Stimulated activated CD8-positive, alpha-beta memory T cell treated with anti-CD3 and anti-CD28 coated beads, Interleukin-12 subunit alpha, Interleukin-12 subunit beta, amount 100 ng/mL, for 4 hours (primary cell): ENCODE data around the gene PDE3B.
"Not testable (repeated sequence)": the region's sequence is repeated elsewhere in the genome, so short reads cannot be mapped to it uniquely, and the experiment has no call there.

ENCODE experiments used
- DNase-seq: peaks from one replicate; pipeline ENCODE4 v3.0.0-alpha.2; 2020; ENCODE audit warnings: low read depth

The PDE3B gene

DNA sequence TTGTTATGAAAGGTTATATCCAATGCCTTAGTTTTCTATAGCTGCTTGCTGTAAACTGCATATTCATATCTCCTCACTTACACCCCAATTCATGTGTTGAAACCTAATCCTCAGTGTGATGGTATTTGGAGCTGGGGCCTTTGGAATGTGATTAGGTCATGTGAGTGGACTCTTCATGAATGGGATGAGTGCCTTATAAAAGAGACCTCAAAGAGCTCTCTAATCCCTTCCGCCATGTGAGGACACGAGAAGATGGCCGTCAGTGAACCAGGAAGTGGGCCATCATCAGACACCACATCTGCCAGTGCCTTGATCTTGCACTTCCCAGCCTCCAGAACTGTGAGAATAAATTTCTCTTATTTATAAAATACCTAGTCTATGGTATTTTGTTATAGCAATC lies 169.2 kb downstream of the PDE3B start:
- DNase-seq: no peak

DNA sequence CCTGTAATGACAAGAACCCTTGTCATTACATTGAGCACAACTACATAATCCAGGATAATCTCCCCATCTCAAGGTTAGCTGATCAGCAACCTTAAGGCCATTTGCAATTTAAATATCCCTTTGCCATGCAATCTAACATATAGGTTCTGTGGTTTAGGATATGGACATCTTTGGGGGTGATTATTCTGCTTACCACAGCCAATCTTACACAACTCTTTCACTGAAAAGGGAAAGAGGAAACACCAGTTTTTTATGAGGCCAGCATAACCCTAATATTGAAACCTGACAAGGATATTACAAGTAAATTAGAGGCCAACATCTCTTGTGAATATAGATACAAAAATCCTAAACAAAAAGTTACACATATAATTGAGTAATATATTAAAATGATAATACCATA lies 169.9 kb downstream of the PDE3B start:
- no peak for DNase-seq

DNA sequence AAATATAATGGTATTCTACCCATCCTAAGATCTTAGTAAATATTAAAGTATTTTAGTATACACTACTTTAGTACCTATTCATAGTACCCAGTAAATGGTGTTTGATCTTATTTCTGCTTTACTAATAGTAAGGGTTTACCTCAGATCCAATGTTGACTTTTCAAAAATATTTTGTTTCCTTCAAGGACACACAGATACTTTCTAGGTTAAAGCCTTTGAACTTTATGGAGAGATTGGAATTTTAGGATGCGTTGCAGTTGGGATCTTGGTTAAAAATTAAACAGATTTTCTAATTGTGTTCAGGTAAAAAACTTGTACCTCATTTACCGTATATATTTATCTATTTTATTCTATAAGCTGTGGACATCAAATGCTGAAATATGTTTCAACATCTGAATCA lies 175.2 kb downstream of the PDE3B start:
- no peak for DNase-seq

DNA sequence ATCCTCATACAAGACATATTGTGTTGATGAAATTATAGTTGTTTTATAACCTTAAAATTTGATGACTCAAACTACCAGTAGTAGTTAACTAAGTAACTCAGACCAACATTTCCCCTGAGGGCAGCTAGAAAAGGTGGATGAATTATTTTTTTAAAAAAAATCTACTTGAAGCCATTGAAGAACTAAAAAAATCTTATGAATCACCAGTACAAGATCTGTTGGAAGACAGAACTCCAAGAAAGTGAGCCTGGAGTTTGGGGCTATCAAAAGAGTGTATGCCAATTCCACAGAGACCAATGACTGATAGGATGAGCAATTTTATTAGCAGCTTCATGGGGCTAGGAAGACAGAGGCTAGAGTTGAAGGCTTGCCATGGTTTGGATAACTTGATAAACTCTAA lies 176.0 kb downstream of the PDE3B start:
- DNase-seq: no peak

DNA sequence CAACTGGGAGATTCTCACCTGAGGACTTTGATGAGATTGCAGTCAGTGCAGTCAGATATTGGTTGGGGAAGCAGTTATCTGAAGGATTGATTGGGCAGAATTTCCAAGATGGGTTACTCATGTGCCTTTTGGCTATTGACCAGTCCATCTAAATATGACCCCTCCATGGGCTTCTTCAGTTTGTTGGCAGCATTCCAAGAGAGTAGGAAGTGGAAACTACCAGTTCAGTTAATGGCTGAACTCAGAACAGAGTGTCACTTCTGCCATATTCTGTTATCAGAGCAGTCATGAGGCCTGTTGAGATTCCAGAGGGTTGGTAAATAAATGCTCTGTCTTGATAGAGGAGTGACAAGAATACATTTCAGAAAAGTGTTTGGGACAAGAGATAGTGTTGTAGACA lies 177.4 kb downstream of the PDE3B start:
- no peak for DNase-seq

DNA sequence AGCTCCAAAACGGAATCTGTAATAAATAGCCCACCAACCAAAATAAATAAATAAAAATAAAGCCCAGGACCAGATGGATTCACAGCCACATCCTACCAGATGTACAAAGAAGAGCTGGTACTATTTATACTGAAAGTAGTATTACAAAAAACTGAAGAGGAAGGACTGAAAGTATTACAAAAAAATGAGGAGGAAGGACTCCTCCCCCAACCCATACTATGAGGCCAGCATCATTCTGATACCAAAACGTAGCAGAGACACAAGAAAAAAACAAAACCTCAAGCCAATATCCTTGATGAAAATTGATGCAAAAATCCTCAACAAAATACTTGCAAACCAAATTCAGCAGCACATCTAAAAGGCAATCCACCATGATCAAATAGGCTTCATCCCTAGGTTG lies 183.0 kb downstream of the PDE3B start:
- DNase-seq: no peak

DNA sequence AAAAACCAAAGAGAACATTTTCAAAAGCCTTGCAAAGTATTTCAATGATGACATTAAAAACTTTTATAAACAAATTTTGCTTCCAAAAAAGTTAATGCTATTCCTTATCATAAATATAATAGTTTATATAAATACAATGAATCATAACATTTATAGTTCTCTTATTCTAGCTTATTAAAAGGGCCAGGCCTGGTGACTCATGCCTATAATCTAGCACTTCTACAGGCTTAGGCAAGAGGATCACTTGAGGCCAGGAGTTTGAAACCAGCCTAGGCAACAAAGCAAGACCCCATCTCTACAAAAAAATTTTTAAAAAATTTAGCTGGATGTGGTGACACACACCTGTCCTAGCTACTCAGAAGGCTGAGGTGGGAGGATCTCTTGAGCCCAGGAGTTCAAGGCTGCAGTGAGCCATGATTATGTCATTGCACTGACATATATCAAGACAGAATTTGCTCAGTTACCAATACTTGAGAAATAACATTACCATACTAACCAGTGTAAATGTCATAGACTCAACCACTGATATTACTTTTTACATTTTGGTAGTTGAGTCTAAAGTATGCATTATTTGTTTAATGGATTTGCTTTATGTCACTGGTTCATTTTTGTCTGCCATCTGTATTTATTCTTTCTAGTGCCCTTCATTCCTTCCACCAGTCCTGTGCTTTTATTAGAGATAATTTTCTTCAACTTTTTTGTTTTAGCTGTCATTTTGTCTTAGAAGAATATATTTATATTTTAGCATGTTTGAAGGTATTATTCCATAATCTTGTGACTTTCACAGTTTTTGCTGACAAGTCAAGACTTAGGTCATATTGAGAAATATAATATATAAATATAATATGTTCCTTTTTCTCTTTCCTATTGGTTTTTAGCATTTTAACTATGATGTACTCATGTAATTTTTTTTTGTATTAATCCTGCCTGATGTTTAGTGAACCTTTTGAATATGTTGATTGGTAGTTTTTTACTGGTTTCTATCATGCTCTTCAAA lies 192.2 kb downstream of the PDE3B start:
- DNase-seq: no peak

DNA sequence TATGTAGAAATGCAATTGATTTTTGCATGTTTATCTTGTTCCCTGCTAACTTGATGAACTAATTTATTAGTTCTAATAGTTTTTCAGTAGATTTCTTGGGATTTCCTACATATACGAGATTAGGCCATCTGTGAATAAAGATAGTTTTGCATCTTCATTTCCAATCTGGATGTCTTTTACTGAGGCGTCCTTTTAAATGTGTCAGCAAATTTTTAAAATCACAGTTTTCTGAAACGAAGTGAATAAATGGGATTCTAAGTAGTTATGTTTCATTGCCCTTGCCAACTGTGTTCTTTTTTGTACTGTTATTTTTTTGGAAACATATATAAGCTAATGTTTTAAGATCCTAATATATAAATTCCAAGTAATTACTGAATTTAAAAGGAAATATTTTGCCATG lies 198.4 kb downstream of the PDE3B start:
- no peak for DNase-seq

DNA sequence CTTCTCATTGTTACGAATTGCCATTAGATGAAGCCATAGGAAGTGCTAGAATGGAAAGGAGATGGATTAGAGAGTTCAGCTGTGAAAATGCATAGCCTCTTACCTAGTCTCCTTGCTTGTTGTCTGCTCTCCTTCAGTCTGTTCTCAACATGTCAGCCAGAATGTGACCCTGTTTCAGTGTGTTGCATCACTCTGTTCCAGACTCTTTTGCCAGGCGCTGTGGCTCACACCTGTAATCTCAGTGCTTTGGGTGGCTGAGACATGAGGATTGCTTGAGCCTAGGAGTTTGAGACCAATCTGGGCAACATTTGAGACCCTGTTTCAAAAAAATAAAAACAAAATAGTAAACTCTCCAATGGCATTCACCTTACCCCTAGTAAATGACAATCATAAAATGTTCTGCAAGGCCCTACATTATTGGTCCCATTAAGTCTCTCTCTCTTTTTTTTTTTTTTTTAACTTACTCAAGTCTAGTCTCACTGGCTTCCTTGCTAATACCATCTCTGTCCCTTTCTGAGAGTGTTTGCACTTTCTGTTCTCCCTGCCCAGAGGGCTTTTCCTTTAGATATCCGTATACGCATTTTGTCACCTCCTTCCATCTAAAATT lies 209.1 kb downstream of the PDE3B start:
- DNase-seq: no peak

DNA sequence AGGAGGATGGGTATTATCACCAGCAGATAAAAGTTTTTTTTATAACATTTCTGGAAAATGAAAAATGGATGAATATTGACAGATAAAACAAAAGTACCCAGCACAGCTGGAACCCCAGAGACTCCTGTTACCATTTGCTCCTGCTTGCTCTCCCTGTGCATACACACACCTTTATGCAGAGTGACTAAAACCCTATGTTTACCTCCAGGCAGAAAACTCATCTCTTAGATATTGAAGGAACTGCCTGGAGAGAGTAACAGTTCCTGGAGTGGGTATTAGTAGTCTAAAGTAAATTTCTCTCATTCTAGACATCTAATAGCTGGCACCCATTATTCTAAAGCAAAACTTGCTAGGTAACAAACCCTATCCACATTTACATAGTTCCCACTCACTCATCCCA lies 210.5 kb downstream of the PDE3B start:
- DNase-seq: no peak

DNA sequence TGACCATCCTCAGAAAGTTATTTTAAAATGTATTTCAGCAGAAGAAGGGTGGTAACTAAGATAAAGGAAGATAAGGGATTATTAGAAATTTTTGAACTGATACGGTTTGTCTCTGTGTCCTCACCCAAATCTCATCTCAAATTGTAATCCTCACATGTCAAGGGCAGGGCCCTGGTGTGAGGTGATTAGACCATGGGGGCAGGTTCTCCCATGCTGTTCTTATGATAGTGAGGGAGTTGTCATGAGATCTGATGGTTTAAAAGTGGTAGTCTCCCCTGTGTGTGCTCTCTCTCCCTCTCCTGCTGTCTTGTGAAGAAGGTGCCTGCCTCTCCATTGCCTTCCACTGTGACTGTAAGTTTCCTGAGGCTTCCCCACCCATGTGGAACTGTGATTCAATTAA lies 212.3 kb downstream of the PDE3B start:
- no peak for DNase-seq

DNA sequence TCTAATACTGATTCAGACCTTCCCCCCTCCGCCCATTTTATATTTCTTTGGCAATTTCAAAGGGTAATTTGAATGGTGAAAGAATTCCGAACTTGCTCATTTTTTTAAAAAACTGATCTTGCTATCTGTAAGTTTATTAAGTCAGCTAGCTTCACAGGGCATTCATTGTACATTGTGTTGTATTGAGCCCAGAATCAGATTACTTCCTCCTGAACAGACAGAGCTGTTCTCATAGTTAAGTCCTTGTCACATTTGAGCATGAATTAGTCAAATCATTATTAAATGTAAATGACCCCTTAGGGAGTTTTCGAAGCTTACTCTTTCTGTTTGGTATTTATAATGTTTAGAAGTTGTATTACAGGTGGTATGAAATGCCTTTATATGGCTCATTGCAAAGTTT lies 214.0 kb downstream of the PDE3B start:
- DNase-seq: no peak

DNA sequence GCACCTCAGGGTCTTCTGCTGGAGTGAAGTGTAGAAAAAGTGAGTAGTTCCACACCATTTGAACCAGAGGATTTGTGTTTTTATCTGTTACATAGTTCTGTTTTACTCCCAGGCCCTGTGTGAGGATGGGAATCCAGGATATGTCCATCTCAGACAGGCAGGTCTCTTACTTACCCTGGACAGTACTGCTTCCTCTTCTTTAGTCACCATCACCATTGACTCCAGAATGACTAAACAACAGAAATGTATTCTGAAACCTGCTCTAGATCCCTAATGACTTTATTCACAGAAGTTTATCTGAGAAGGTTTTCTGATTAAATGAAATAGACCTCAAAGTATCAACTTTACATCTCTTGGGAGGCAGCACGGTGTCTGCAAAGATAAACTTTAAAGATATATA lies 214.8 kb downstream of the PDE3B start:
- no peak for DNase-seq

DNA sequence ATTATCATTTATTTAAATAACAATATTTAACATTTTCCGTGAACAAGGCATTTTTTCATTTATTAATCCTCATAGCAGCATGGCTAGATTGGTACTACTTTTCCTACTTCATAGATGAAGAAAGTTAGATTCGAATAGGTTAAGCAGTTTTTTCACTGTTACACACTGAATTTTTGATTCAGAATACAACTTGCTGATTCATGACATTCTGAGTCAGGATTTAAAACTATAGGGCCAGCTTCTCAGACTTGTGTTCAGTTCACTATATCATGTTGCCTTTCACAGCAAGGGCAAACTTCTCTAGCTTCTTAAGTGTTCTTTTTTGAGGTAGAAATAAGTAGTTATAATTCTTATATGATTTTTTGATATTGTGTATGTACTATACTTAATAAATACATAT lies 216.9 kb downstream of the PDE3B start:
- no peak for DNase-seq

DNA sequence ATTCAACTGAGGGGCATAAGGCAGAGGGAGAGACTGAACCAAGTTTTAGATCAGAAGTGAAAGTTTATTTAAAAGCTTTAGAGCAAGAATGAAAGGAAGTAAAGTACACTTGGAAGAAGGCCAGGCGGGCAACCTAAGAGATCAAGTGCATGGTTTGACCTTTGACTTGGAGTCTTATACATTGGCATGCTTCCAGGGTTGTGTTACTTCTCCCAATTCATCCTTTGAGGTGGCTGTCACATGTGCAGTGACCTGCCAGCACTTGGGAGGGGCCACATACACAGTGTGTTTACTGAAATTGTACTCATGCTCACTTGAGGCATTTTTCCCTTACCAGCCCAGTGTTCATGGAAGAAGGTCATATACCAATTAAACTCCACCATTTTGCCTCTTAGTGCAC lies 218.1 kb downstream of the PDE3B start:
- DNase-seq: no peak

DNA sequence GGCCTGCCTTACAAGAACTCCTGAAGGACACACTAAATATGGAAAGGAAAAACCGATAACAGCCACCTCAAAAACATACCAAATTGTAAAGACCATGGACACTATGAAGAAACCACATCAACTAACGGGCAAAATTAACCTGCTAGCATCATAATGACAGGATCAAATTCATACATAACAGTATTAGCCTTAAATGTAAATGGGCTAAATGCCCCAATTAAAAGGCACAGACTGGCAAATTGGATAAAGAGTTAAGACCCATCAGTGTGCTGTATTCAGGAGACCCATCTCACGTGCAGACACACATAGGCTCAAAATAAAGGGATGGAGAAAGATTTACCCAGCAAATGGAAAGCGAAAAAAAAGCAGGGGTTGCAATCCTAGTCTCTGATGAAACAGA lies 220.2 kb downstream of the PDE3B start:
- not testable (repeated sequence) for DNase-seq

DNA sequence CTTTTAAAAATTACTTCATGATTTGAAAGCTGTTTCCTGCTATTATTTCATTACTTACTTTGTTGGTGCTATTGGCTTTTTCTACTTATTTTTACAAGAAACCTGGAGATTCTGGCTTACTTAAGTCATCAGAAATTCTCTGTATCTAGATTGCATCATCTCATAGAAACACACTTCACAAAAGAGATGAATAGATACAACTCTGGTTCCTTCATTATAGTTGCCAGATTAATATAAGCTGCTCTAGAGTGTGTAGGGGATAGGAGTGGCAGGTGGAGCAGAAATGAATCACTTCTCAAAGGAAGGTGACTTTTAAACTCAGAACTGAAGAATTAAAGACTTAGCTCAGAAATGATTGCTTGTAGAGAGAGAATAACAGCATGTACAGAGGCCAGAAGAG lies 228.4 kb downstream of the PDE3B start:
- DNase-seq: no peak

DNA sequence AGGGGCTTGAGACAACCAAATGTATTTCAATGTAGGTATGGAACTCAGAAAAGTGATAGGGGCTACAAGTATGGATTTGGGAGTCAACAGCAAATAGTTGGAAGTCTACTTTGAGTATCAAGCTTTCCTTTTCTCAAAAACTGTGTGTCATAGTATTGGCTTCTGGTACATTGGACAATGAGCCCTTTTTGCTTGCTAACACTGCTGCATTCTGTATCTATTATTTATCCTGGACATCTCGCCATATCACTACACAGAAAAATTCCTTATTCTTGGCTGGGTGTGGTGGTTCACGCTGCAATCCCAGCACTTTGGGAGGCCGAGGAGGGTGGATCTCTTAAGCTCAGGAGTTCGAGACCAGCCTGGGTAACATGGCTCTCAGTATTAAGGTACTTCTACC lies 230.0 kb downstream of the PDE3B start:
- no peak for DNase-seq

DNA sequence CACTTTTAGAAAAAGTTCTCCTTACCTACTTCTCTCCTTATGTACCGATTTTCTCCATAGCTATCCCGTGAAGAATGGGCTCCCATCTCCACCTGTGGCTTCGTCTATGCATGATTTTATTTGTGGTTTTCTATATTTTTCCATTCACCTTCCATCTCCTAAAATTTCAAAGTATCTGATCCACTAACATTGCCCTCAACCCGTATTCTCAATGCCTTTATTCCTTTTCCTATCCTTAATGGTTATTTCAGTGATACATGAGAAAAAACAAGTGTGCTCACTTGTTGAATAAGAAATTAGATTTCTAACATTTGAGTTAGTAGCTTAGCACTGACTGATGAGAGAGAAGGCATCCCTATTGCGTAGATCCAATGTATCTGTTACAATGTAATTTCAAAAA lies 231.6 kb downstream of the PDE3B start:
- DNase-seq: no peak

DNA sequence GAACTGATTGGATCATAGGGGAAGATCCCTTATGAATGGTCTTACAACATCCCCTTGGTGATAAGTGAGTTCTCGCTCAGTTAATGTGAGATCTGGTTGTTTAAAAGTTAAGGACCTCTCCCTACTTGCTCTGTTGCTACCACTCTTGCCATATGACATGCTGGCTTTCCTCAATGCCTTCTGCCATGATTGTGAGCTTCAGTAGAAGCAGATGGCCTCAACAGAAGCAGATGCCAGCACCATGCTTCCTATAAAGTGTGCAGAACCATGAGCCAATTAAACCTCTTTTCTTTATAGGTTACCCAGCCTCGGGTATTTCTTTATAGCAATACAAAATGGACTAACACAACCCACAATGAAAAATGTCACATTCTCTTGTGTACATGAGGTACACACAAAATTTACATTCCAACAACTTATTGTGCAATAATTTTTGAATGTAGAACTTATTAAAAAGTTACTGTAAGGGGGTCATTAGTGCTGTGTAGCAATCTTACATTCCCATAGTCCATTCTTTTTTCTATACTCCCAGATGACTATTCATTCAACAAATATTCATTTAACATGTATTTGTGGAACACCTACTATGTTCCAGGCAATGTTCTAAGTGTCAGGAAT lies 238.1 kb downstream of the PDE3B start:
- DNase-seq: no peak

DNA sequence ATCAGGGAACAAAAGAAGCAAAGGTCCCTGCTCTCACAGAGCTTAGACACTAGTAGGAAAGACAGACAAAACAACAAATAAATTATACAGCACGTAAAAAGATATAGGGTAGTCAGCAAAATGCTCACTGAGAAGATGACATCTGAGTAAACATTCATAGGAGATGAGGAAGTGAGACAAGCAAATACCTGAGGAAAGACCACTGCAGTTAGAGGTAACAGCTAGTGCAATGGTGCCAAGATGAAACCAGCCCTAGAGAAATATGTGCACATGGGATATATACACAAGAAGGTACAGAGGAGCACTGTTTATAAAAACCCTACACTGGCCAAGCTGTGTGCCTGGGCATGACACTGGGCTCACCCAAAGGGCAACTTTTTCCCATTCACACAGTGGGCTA lies 238.6 kb downstream of the PDE3B start:
- DNase-seq: no peak

DNA sequence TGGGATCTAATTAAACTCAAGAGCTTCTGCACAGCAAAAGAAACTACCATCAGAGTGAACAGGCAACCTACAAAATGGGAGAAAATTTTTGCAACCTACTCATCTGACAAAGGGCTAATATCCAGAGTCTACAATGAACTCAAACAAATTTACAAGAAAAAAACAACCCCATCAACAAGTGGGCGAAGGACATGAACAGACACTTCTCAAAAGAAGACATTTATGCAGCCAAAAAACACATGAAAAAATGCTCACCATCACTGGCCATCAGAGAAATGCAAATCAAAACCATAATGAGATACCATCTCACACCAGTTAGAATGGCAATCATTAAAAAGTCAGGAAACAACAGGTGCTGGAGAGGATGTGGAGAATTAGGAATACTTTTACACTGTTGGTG lies 240.1 kb downstream of the PDE3B start:
- DNase-seq: not testable (repeated sequence)

DNA sequence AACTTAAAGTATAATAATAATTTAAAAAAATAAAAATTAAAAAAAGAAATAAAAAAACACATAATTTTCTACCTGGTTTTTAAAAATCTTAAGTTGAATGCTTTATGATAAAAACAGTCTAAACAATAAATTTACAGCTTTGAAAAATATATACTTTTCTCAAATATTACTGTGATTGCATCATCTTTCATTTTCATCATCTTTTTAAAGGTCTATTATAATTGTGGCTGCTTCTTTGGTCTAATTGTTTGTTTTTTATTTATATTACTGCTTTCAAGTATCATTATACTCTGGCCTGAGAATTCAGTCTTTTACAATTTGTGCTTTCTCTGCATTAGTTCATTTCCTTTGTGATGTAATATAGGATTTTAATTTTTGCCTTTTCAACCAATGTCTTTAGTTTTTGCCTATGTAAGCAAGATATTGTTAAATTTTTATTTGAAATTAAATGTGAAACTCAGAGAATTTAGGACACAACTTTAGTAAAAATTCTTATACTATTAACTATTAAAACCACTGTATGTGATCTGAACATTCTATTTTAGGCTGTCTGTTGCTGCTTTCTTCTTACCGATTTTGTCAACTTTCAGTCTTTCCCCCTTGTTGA lies 241.2 kb downstream of the PDE3B start:
- no peak for DNase-seq
